T-cell (primary cell): Measurements from ENCODE around the gene REEP5. TPM values are rescaled to one million over a fixed set of nuclear protein-coding genes. Genes with fewer than 3 reads are reported as not detected.

Experiments
- ATAC-seq, 4 experiments: fragments of 200-7000 bp in 3 of 4; fragments of 150-1000 bp in 1 of 4; cut with Tn5 transposase; replicated peaks in 1 of 4; 1 replicate in 3 of 4; 2 replicates in 1 of 4; pipeline ENCODE4 v1.10.0; 2021; ENCODE audit warnings: moderate library complexity in 3 of 4, mild to moderate bottlenecking in 2 of 4, moderate number of reproducible peaks in 1 of 4
- CTCF ChIA-PET, 2 donors: fragments of 300-600 bp; sonication (Branson Sonifier 250); formaldehyde crosslinking; loops; one replicate each; lab custom pipeline; 2022; ENCODE audit warnings: antibody characterized with exemption in 2 of 2; lab: Charles Lee
- POLR2A ChIA-PET, 2 donors: fragments of 300-600 bp; sonication (Branson Sonifier 250); formaldehyde crosslinking; loops; one replicate each; lab custom pipeline; 2022; ENCODE audit warnings: antibody characterized with exemption in 2 of 2; lab: Charles Lee
- DNase-seq, 35 experiments: peaks; one replicate each; pipeline versions ENCODE4 v3.0.0 to v3.0.0-alpha.2; 2013 to 2023
- H3K27ac ChIP-seq: one replicate; pipeline ENCODE4 v1.5.1; 2013; ENCODE audit warnings: low read length
- H3K27me3 ChIP-seq, 2 experiments: replicated peaks in 1 of 2; 1 replicate in 1 of 2; 2 replicates in 1 of 2; pipeline versions ENCODE4 v1.6.1 to v1.7.0; 2013; ENCODE audit warnings: low read length in 1 of 2, mixed read lengths in 1 of 2; ENCODE audit not compliant: control insufficient read depth in 2 of 2, insufficient read depth in 2 of 2; ENCODE audit errors: extremely low read depth in 1 of 2
- H3K36me3 ChIP-seq, 2 donors: 1 replicate in 1 of 2; 2 replicates in 1 of 2; pipeline versions ENCODE4 v1.6.1 to v1.7.0; 2013; ENCODE audit warnings: low read length in 1 of 2; ENCODE audit not compliant: control insufficient read depth in 2 of 2, insufficient read depth in 1 of 2; ENCODE audit errors: extremely low read depth in 1 of 2
- H3K4me1 ChIP-seq, 2 experiments: 1 replicate in 1 of 2; 2 replicates in 1 of 2; pipeline versions ENCODE4 v1.6.1 to v1.7.0; 2013; ENCODE audit warnings: low read length in 2 of 2, mixed read lengths in 1 of 2; ENCODE audit not compliant: insufficient read depth in 2 of 2, control insufficient read depth in 1 of 2; ENCODE audit errors: extremely low read depth in 1 of 2
- H3K4me3 ChIP-seq, 2 donors: 1 replicate in 1 of 2; 2 replicates in 1 of 2; pipeline versions ENCODE4 v1.5.1 to v1.7.0; 2013; ENCODE audit warnings: mild to moderate bottlenecking in 2 of 2, low read length in 1 of 2, moderate library complexity in 1 of 2; ENCODE audit not compliant: control insufficient read depth in 1 of 2; ENCODE audit errors: extremely low read depth in 1 of 2
- H3K9me3 ChIP-seq: 2 replicates; pipeline ENCODE4 v1.7.0; 2013
- H3K27ac Mint-ChIP-seq, 2 donors: one replicate each; pipeline ENCODE4 v1.8.0; 2020 to 2021; ENCODE audit warnings: mild to moderate bottlenecking in 2 of 2, mixed read lengths in 2 of 2
- H3K27me3 Mint-ChIP-seq, 2 donors: one replicate each; pipeline ENCODE4 v1.8.0; 2021 to 2022; ENCODE audit warnings: mixed read lengths in 2 of 2
- H3K36me3 Mint-ChIP-seq: one replicate; pipeline ENCODE4 v1.8.0; 2021; ENCODE audit warnings: mixed read lengths
- H3K4me1 Mint-ChIP-seq, 3 donors: one replicate each; pipeline ENCODE4 v1.8.0; 2020 to 2022; ENCODE audit warnings: mixed read lengths in 3 of 3, mild to moderate bottlenecking in 1 of 3
- H3K4me3 Mint-ChIP-seq, 3 donors: one replicate each; pipeline ENCODE4 v1.8.0; 2020 to 2022; ENCODE audit warnings: mild to moderate bottlenecking in 3 of 3, mixed read lengths in 3 of 3, moderate library complexity in 3 of 3
- H3K9me3 Mint-ChIP-seq, 3 donors: one replicate each; pipeline ENCODE4 v1.8.0; 2020 to 2022; ENCODE audit warnings: mixed read lengths in 3 of 3
- WGBS: methylation state at CpG from one replicate; pipeline ENCODE4 v1.1.5; 2013; ENCODE audit warnings: missing lambda C conversion rate; ENCODE audit not compliant: insufficient coverage; 5-methylcytosine and 5-hydroxymethylcytosine counted together
- total RNA-seq, 35 experiments: library from RNA in 6 of 35; stranded (reverse) in 6 of 35; fragments of 120-200 nt in 1 of 35; gene quantifications; one replicate each; pipeline versions ENCODE4 v1.2.1 to v1.2.4 and lab custom pipeline; 2013 to 2026

REEP5 gene
- total RNA-seq, 5 donors from 2014 or later (not counting 1 experiment from before 2014, with no cell fraction given) = 23.0 to 71.1 (median 53.2) TPM

DNA sequence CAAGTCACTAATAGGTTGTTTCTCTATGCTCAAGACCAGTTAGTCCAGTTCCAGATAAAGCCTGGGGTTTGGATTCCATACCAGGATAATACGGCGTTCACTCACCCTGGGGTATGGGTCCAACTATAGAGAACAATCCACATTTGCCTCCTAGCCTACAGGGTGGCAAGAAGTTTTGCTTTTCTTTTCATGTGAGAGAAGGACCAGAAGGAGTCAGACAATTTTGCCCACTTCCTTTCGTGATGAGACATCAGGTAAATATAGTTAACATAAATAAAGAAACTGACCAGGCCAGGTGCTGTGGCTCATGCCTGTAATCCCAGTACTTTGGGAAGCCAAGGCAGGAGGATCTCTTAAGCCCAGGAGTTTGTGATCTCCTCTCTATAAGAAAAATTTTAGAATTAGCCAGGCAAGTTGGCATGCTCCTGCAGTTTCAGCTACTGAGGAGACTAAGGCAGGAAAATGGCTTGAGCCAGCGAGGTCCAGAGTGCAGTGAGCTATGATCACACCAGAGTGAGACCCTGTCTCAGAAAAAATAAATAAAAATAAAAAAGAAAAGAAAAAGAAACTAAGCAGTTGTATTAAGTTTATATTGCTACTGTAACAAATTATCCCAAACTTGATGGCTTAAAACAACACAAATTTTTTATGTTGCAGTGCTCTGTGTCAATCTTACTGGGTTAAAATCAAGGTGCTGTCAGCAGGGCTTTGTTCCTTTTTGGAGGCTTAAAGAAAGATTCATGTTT lies 7.5 kb upstream of the REEP5 start:
- Histone ChIP-seq H3K4me3 (no peak overlapping the region), H3K27ac (peak overlapping the region; percentile 49), H3K36me3 (no peaks in the 10 kb centered on the region), H3K27me3 (no peaks in the 10 kb centered on the region), H3K9me3 (no peaks in the 10 kb centered on the region), H3K4me1 (peaks cover 34 to 35% of the 10 kb centered on the region in 2 experiments)
- Mint-ChIP-seq H3K36me3 (no peaks in the 10 kb centered on the region), H3K9me3 (no peaks in the 10 kb centered on the region), H3K4me3 (peak overlapping the region; percentile 37 to 50 (median 43)), H3K27ac (peak overlapping the region; percentile 89), H3K27me3 (no peaks in the 10 kb centered on the region), H3K4me1 (peaks cover 43 to 58% (median 57%) of the 10 kb centered on the region in 3 donors)
- DNase-seq = peak in 1 of 35 experiments; percentile 35
- POLR2A ChIA-PET = interaction anchor here in 1 of 2 donors (1.6 kb wide), 1 partner anchor 46 kb away, joined by 3 read pairs; no protein-coding TSS in a partner anchor
- ATAC-seq = peak in 3 of 4 experiments; percentile 11 to 32 (median 27)
- CTCF ChIA-PET = interaction anchor here (0.6 to 1.0 kb wide), 3 partner anchors 30 to 81 kb away, joined by 3 read pairs; no protein-coding TSS in a partner anchor
- no CpG with 5 or more reads among the region's 4 CpGs for WGBS

GRCh38 chr5:112923988-112924387 lies 2.0 kb upstream of the REEP5 start:
- CTCF ChIA-PET = interaction anchor here (0.5 to 2.5 kb wide), 10 partner anchors 33 to 738 kb away, joined by 3 to 12 read pairs (median 4); partner anchors contain the start of gene DCP2 (in 1 of the 2)
- Mint-ChIP-seq H3K36me3 (peaks cover 3% of the 10 kb centered on the region), H3K9me3 (no peaks in the 10 kb centered on the region), H3K27ac (peak overlapping the region; percentile 94 to 95), H3K4me1 (peaks cover 55 to 67% (median 60%) of the 10 kb centered on the region in 3 donors), H3K27me3 (no peaks in the 10 kb centered on the region), H3K4me3 (peak overlapping the region in 2 of 3 donors; percentile 78 to 90)
- DNase-seq (peak in 1 of 35 experiments; percentile 35), ATAC-seq (no peak)
- Histone ChIP-seq H3K4me1 (peaks cover 30 to 50% of the 10 kb centered on the region in 2 experiments), H3K4me3 (no peak overlapping the region), H3K9me3 (no peaks in the 10 kb centered on the region), H3K27me3 (no peaks in the 10 kb centered on the region), H3K36me3 (peaks cover 0 to 7% of the 10 kb centered on the region in 2 donors), H3K27ac (peak overlapping the region; percentile 69)
- POLR2A ChIA-PET = interaction anchor here (0.6 kb wide), 3 partner anchors 15 to 404 kb away, joined by 3 to 7 read pairs (median 4); no protein-coding TSS in a partner anchor
- WGBS = no CpG with 5 or more reads among the region's 6 CpGs

DNA sequence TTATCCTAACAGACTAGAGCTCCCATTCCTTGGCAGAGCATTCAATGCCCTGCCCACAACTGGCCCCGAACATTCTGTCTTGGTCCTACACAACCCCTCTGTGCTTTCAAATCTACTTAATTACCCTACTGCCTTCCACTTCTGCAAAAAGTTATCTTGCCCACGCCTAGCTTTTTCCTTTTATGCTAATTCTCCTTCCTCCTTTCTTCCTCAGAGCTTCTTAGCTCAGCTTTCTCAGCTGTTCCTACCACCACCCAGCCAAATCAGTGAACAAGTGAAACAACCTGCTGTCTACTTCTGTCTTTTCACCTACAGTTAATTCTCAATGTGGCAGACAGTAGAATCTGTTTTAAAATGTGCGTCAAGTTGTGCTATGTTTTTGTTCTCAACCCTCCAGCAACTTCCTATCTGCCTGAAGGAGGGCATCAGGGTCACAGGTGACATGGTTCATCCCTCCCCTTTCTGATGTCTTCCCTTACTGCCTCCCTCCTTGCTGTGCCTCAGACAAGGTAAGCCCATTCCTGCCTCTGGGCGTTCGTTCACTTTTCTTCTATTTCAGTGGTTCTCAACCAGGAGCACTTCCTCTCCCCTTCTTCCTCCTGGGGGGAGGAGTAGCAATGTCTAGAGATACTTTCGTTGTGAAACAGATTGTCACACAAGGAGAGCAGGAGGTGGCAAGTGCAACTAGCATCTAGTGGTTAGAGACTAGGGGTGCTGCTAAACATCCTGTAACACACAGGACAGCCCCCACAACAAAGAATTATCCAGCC lies 1.3 kb upstream of the REEP5 start:
- peaks cover 8% of the 10 kb centered on the region for H3K36me3 Mint-ChIP-seq
- peak overlapping the region; percentile 94 to 95 for H3K27ac Mint-ChIP-seq

DNA sequence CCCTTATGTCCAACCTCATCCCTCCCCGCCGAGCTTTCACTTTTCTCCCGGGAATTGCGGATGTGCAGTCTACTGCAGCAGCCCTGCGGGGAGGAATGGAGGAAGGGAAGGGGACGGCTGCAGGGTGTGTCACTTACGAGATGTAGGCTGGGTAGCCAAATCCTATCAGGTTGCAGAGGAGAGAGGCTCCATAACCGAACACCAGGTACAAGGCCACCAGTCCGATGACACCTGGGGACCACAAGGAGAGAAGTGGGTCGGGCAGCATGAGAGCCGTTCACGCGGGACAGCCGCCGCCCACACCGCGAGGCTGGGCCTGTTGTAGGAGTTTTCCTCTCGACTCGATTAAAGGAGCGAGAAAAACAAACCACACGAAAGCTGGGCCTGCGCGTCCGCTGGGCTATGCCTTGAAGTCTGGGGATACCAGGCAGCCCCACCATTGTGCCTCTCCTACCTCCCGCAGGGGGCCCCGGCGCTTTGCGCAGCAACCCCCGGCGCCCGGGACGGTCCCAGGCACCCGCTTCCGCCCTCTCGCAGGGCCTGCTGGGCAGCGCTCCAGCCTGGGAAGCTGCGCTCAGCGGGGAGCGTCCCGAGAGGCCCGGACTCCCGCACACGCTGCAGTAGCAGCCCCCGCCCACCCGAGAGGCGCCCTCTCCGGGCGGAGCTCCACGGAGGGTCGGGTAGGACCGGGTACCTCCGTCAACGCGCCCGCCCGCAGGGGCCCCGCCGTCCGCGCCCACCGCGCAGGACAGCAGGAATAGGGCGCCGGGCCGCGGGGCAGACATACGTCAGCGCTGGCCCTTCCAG lies 798 bp downstream of the REEP5 start:
- peak overlapping the region; percentile 89 to 97 for H3K4me3 ChIP-seq
- ChIA-PET CTCF (interaction anchor here (0.7 to 2.0 kb wide), 8 partner anchors 9 to 87 kb away, joined by 3 to 6 read pairs (median 4); partner anchors contain the start of genes DCP2 (in 1 of the 2) and SRP19 (in 1 of the 2)), POLR2A (interaction anchor here in 1 of 2 donors (0.6 to 1.1 kb wide), 3 partner anchors 26 to 454 kb away, joined by 3 to 5 read pairs (median 5); partner anchors contain the start of gene SRP19)
- Mint-ChIP-seq H3K4me3 (peak overlapping the region; percentile 78 to 94 (median 90)), H3K9me3 (no peaks in the 10 kb centered on the region), H3K4me1 (peaks cover 66 to 74% (median 70%) of the 10 kb centered on the region in 3 donors), H3K27me3 (no peaks in the 10 kb centered on the region), H3K27ac (peak overlapping the region; percentile 64 to 66), H3K36me3 (peaks cover 20% of the 10 kb centered on the region)
- H3K27ac ChIP-seq = peak overlapping the region; percentile 77
- peaks cover 0 to 20% of the 10 kb centered on the region in 2 donors for H3K36me3 ChIP-seq
- ATAC-seq (peak; percentile 56 to 62 (median 58)), DNase-seq (peak in 34 of 35 experiments; percentile 13 to 67 (median 34))
- no peaks in the 10 kb centered on the region for H3K27me3 ChIP-seq
- H3K4me1 ChIP-seq = peaks cover 17 to 55% of the 10 kb centered on the region in 2 experiments
- under 1% methylated on average over 55 of the region's 68 CpGs for WGBS
- H3K9me3 ChIP-seq = no peaks in the 10 kb centered on the region

More for the DNA sequence above, 1.3 kb upstream of the REEP5 start:
- CTCF ChIA-PET = interaction anchor here (0.5 to 2.5 kb wide), 13 partner anchors 23 to 738 kb away, joined by 3 to 12 read pairs (median 3); partner anchors contain the start of genes SRP19 (in 2 of the 2) and DCP2 (in 1 of the 2)
- Histone ChIP-seq H3K4me1 (peaks cover 24 to 50% of the 10 kb centered on the region in 2 experiments), H3K9me3 (no peaks in the 10 kb centered on the region), H3K4me3 (peak overlapping the region; percentile 14 to 40), H3K27me3 (no peaks in the 10 kb centered on the region), H3K27ac (peak overlapping the region; percentile 69), H3K36me3 (peaks cover 0 to 11% of the 10 kb centered on the region in 2 donors)
- Mint-ChIP-seq H3K27me3 (no peaks in the 10 kb centered on the region), H3K4me1 (peaks cover 55 to 67% (median 60%) of the 10 kb centered on the region in 3 donors), H3K4me3 (peak overlapping the region; percentile 78 to 94 (median 90)), H3K9me3 (no peaks in the 10 kb centered on the region)
- POLR2A ChIA-PET = interaction anchor here (0.6 to 1.2 kb wide), 4 partner anchors 14 to 404 kb away, joined by 3 to 7 read pairs (median 4); partner anchors contain the start of gene SRP19 (in 1 of the 2)
- 16% methylated on average over 2 of the region's 6 CpGs for WGBS
- ATAC-seq (peak; percentile 10 to 61 (median 25)), DNase-seq (peak in 34 of 35 experiments; percentile 8 to 69 (median 38))

DNA sequence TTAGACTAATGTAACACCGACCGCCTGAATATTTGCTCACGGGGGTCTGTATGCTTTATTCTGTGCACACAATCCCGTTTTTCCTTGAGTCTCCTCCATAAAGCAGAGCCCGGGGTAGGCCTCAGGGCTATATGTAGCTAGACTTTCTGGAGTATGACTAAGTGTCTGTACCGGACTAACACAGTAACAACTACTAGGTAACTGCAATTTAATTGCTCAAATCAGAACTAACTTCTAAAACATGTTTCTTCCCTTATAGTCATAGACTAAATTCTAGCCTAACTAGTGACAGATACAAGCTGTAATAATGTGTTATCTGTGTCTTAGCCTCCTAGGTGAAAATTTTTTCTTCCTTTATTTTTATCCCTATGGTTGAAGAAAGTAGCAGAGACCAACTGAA lies 2.1 kb downstream of the REEP5 start:
- ChIA-PET POLR2A (interaction anchor here (0.6 to 1.1 kb wide), 4 partner anchors 12 to 59 kb away, joined by 3 to 10 read pairs (median 5); partner anchors contain the start of gene SRP19 (in 1 of the 2)), CTCF (interaction anchor here (0.5 to 1.3 kb wide), 7 partner anchors 8 to 86 kb away, joined by 3 to 5 read pairs (median 4); no protein-coding TSS in a partner anchor)
- no peaks in the 10 kb centered on the region for H3K9me3 Mint-ChIP-seq
- Histone ChIP-seq H3K4me3 (no peak overlapping the region), H3K4me1 (peaks cover 17 to 57% of the 10 kb centered on the region in 2 experiments), H3K36me3 (peaks cover 0 to 23% of the 10 kb centered on the region in 2 donors), H3K27ac (no peak overlapping the region), H3K9me3 (no peaks in the 10 kb centered on the region), H3K27me3 (no peaks in the 10 kb centered on the region)
- H3K27ac Mint-ChIP-seq = peak overlapping the region in 1 of 2 donors; percentile 6
- H3K36me3 Mint-ChIP-seq = peaks cover 30% of the 10 kb centered on the region
- ATAC-seq (no peak), DNase-seq (no peak)
- H3K4me1 Mint-ChIP-seq = peaks cover 76 to 83% (median 81%) of the 10 kb centered on the region in 3 donors
- no CpG with 5 or more reads among the region's 6 CpGs for WGBS
- H3K4me3 Mint-ChIP-seq = peak overlapping the region; percentile 78 to 94 (median 90)
- H3K27me3 Mint-ChIP-seq = no peaks in the 10 kb centered on the region
